Panc1 (cell line): ENCODE measurements around the gene CTSK. TPM values are rescaled to one million over a fixed set of nuclear protein-coding genes. Genes with fewer than 3 reads are reported as not detected.

ENCODE experiments used
- ATAC-seq: fragments of 200-7000 bp; cut with Tn5 transposase; 2 replicates; pipeline ENCODE4 v1.9.1; 2020; ENCODE audit warnings: mild to moderate bottlenecking, moderate library complexity
- BruUV-seq: library from RNA; stranded (reverse); fragments of 400-500 nt; replicated peaks from 2 replicates; lab custom pipeline; 2021; lab: Mats Ljungman, UMichigan
- CTCF ChIA-PET: fragments of 300-600 bp; sonication (Branson Sonifier 250); formaldehyde crosslinking; loops from one replicate; lab custom pipeline; 2022; ENCODE audit warnings: antibody characterized with exemption; lab: Charles Lee
- POLR2A ChIA-PET: fragments of 300-600 bp; sonication (Branson Sonifier 250); formaldehyde crosslinking; loops from one replicate; lab custom pipeline; 2022; ENCODE audit warnings: antibody characterized with exemption; lab: Charles Lee
- DNase-seq: peaks from one replicate; pipeline ENCODE4 v3.0.0-alpha.2; 2010; ENCODE audit warnings: low read depth, low spot score
- H3K27ac ChIP-seq: 2 replicates; pipeline ENCODE4 v1.5.1; 2011; ENCODE audit warnings: mild to moderate bottlenecking, low read length, inconsistent platforms
- H3K27me3 ChIP-seq: fragments of 200-500 bp; sonication (Bioruptor generic); 2 replicates; pipeline ENCODE4 v1.6.0; 2014; ENCODE audit warnings: low read length, inconsistent platforms; ENCODE audit not compliant: control insufficient read depth, insufficient read depth
- H3K36me3 ChIP-seq: fragments of 200-500 bp; sonication (Bioruptor generic); 2 replicates; pipeline ENCODE4 v1.5.1; 2014; ENCODE audit warnings: inconsistent platforms, mild to moderate bottlenecking, low read length, moderate library complexity; ENCODE audit not compliant: control insufficient read depth, insufficient read depth
- H3K4me1 ChIP-seq: 2 replicates; pipeline ENCODE4 v1.5.1; 2011; ENCODE audit warnings: inconsistent platforms, mild to moderate bottlenecking, low read length, moderate library complexity; ENCODE audit not compliant: control insufficient read depth, insufficient read depth
- H3K4me3 ChIP-seq, 2 experiments: 2 replicates each; pipeline ENCODE4 v1.5.1; 2011 to 2012; ENCODE audit warnings: low read depth in 2 of 2, low read length in 2 of 2, mild to moderate bottlenecking in 2 of 2, inconsistent platforms in 1 of 2, moderate library complexity in 1 of 2
- H3K9me3 ChIP-seq: fragments of 200-500 bp; sonication (Bioruptor generic); 2 replicates; pipeline ENCODE4 v1.5.1; 2014; ENCODE audit warnings: low read depth, mild to moderate bottlenecking, inconsistent platforms, low read length, moderate library complexity; ENCODE audit not compliant: control insufficient read depth, insufficient read depth
- CTCF ChIP-seq: fragments of 450-650 bp; IDR thresholded peaks from 2 replicates; pipeline ENCODE4 v1.5.1; 2017; ENCODE audit warnings: mild to moderate bottlenecking
- POLR2AphosphoS5 ChIP-seq: IDR thresholded peaks from 2 replicates; pipeline ENCODE4 v1.6.1; 2012; ENCODE audit warnings: mild to moderate bottlenecking, low read depth, low read length, moderate library complexity
- REST ChIP-seq, 2 experiments: IDR thresholded peaks; 2 replicates each; pipeline ENCODE4 v1.6.1; 2011 to 2012; ENCODE audit warnings: low read depth in 2 of 2, control low read depth in 1 of 2, low read length in 1 of 2, mild to moderate bottlenecking in 1 of 2, moderate library complexity in 1 of 2; ENCODE audit not compliant: insufficient read depth in 1 of 2
- SIN3A ChIP-seq: IDR thresholded peaks from 2 replicates; pipeline ENCODE4 v1.6.1; 2012; ENCODE audit warnings: low read depth, mild to moderate bottlenecking, low read length, moderate library complexity, borderline replicate concordance; ENCODE audit not compliant: insufficient read depth
- TCF7L2 ChIP-seq: IDR thresholded peaks from 2 replicates; pipeline ENCODE4 v1.6.1; 2011; ENCODE audit warnings: mild to moderate bottlenecking, low read depth, low read length, inconsistent platforms
- in situ Hi-C: cut with HindIII; loops from 2 replicates; pipeline ENCODE4 v1.10.0; 2016; ENCODE audit warnings: low sequenced_read_pairs, low pct_unique_long_range_greater_than_20kb
- intact Hi-C: fragments of 100-400 bp; cut with micrococcal nuclease; formaldehyde crosslinking; loops from one replicate; pipeline ENCODE4 v1.10.0; 2022; ENCODE audit not compliant: unreplicated experiment
- total RNA-seq: library from RNA; stranded (reverse); gene quantifications from one replicate; pipeline ENCODE4 v1.2.1, GENCODE V29; 2021; ENCODE audit not compliant: unreplicated experiment

The CTSK gene
- total RNA-seq, 1 experiment from 2014 or later, result 4.4 TPM

GRCh38 chr1:150760013-150760412 is 48.0 kb downstream of the CTSK start:
- H3K4me3 ChIP-seq, result no peak overlapping the region
- DNase-seq, result no peak
- BruUV-seq, result no TSS peak
- ChIA-PET CTCF (no interaction called here), POLR2A (no interaction called here)
- no peak for ATAC-seq
- H3K4me1 ChIP-seq, result no peaks in the 10 kb centered on the region; the same call in 1 of the 2 replicates
- 0 out of 2 replicates have a peak, but pooled peaks cover 3% of the 10 kb centered on the region for H3K9me3 ChIP-seq
- TF ChIP-seq TCF7L2, result no peak
- no peak for TF ChIP-seq REST (IDR thresholded peaks at IDR 0.05; ENCODE audit: insufficient read depth in 1 of 2, low read depth in 2 of 2, low read length in 1 of 2)
- TF ChIP-seq CTCF, result no peak
- TF ChIP-seq POLR2AphosphoS5, result no peak
- TF ChIP-seq SIN3A, result no peak
- H3K27me3 ChIP-seq, result no peaks in the 10 kb centered on the region; the same call in 1 of the 2 replicates
- H3K36me3 ChIP-seq, result no peaks in the 10 kb centered on the region
- no peak overlapping the region for H3K27ac ChIP-seq
- intact Hi-C loops (no loop called here), in situ Hi-C loops (no loop called here)

GRCh38 chr1:150753416-150753815 is 54.6 kb downstream of the CTSK start:
- POLR2A ChIA-PET, result no interaction called here

More at GRCh38 chr1:150753416-150753815, 54.6 kb downstream of the CTSK start:
- no peak for DNase-seq
- no peaks in the 10 kb centered on the region; the same call in 1 of the 2 replicates for H3K27me3 ChIP-seq
- no peak for ATAC-seq
- in situ Hi-C loops (no loop called here), intact Hi-C loops (no loop called here)
- TF ChIP-seq SIN3A, result no peak
- TF ChIP-seq REST (IDR thresholded peaks at IDR 0.05; ENCODE audit: insufficient read depth in 1 of 2, low read depth in 2 of 2, low read length in 1 of 2), result no peak
- no peak for TF ChIP-seq CTCF
- no peak for TF ChIP-seq TCF7L2
- TF ChIP-seq POLR2AphosphoS5, result no peak
- H3K27ac ChIP-seq, result no peak overlapping the region
- no TSS peak for BruUV-seq
- no peak overlapping the region for H3K4me3 ChIP-seq
- CTCF ChIA-PET, result no interaction called here
- H3K9me3 ChIP-seq, result no peaks in the 10 kb centered on the region
- no peaks in the 10 kb centered on the region for H3K4me1 ChIP-seq
- H3K36me3 ChIP-seq, result no peaks in the 10 kb centered on the region
